Neuron (in vitro differentiated cells): ENCODE results near the gene RSPO4.

ENCODE experiments used
- H2AFZ ChIP-seq: one replicate; pipeline ENCODE4 v1.6.1; 2013; ENCODE audit warnings: low read depth, mild to moderate bottlenecking, inconsistent platforms, low read length, moderate library complexity
- H3K27me3 ChIP-seq: one replicate; pipeline ENCODE4 v1.6.1; 2013; ENCODE audit warnings: low read length; ENCODE audit not compliant: insufficient read depth
- H3K36me3 ChIP-seq: one replicate; pipeline ENCODE4 v1.6.1; 2013; ENCODE audit warnings: low read length; ENCODE audit not compliant: insufficient read depth
- H3K4me1 ChIP-seq: one replicate; pipeline ENCODE4 v1.6.1; 2013; ENCODE audit warnings: low read length; ENCODE audit not compliant: insufficient read depth
- H3K4me3 ChIP-seq: 2 replicates; pipeline ENCODE4 v1.5.1; 2013; ENCODE audit warnings: mild to moderate bottlenecking, low read length, moderate library complexity
- H3K9me3 ChIP-seq: one replicate; pipeline ENCODE4 v1.6.1; 2013; ENCODE audit warnings: low read length

Gene RSPO4

DNA sequence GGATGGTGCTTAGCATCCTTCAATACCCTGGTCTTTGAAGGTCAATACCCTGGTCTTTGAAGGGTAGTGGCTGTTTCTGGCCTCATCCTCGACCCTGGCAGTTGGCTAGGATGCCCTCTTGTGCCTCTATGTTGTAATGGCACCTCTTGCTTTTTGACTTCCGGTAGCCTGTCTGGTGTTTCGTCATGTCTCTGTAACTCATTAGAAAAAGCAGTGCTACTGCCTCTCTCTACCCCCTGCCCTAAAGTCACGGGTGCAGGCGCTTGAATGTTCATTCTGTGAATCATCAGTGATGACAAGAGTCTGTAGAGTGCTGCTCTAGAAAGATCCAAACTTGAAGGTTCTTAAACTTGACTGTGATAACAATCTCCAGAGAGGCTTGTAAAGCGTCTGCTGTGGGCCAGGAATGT, 28.3 kb downstream of the RSPO4 start:
- H2AFZ ChIP-seq: no peak overlapping the region
- no peaks in the 10 kb centered on the region for H3K9me3 ChIP-seq
- no peak overlapping the region for H3K4me3 ChIP-seq
- H3K27me3 ChIP-seq: peaks cover 6% of the 10 kb centered on the region
- H3K4me1 ChIP-seq: no peaks in the 10 kb centered on the region
- no peaks in the 10 kb centered on the region for H3K36me3 ChIP-seq

DNA sequence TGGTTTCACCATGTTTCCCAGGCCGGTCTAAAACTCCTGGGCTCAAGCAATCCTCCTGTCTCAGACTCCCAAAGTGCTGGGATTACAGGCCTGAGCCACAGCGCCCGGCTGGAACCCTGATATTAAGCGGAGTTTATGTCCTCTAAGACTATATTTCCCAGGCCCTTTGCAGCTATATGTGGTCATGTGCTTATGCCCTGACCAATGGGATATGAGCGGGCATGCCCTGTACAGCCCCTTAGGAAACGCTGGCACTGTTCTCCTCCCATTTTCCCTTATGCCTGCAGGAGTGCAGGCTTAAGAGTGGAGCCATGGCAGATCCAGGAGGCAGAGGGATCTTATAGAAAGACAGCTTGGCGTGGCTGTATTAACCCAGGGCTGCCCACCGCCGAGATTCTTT, 29.9 kb downstream of the RSPO4 start:
- no peaks in the 10 kb centered on the region for H3K4me1 ChIP-seq
- no peak overlapping the region for H3K4me3 ChIP-seq
- H2AFZ ChIP-seq: no peak overlapping the region
- no peaks in the 10 kb centered on the region for H3K9me3 ChIP-seq
- H3K36me3 ChIP-seq: no peaks in the 10 kb centered on the region
- peaks cover 6% of the 10 kb centered on the region for H3K27me3 ChIP-seq

DNA sequence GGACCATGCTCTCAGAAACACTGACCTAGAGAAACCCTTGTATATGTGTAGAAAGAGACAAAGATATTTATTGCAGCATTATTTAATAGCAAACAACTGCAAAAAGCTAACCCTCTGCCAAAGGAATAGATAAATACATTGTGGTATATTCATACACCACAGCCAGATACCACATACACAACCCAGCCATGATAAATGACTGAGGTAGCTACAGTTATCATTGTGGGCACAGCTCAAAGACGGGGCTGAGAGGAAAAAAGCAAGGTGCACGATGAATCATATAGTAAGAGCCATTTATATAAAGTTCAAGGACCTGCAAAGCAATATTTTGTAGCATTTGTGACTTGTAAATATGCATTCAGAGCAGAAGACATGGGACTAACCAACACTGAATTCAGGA, 30.8 kb downstream of the RSPO4 start:
- Histone ChIP-seq H3K4me3 (no peak overlapping the region), H3K9me3 (no peaks in the 10 kb centered on the region), H3K36me3 (no peaks in the 10 kb centered on the region), H3K27me3 (peaks cover 6% of the 10 kb centered on the region), H3K4me1 (no peaks in the 10 kb centered on the region), H2AFZ (no peak overlapping the region)

DNA sequence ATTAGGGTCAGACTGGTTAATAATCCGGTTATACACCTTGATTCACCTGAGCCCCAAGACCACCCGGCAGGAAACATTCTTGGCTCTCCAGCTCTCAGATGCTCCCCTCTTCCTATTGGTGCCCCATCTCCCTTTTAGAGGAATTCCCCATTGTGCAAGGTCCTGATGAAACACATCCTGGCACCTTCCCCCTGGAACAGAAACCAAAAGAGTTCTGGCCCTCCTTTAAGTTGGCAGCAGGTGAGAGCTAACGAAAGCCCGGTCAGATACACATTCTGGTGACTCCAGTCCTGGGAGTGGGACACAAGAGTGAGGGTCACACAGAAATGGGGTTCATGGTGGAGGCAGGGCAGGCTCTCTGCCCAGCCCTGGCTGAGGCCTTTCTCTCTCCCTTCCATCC, 32.2 kb downstream of the RSPO4 start:
- no peaks in the 10 kb centered on the region for H3K9me3 ChIP-seq
- no peak overlapping the region for H2AFZ ChIP-seq
- H3K27me3 ChIP-seq: peaks cover 10% of the 10 kb centered on the region
- no peaks in the 10 kb centered on the region for H3K36me3 ChIP-seq
- no peaks in the 10 kb centered on the region for H3K4me1 ChIP-seq
- no peak overlapping the region for H3K4me3 ChIP-seq

DNA sequence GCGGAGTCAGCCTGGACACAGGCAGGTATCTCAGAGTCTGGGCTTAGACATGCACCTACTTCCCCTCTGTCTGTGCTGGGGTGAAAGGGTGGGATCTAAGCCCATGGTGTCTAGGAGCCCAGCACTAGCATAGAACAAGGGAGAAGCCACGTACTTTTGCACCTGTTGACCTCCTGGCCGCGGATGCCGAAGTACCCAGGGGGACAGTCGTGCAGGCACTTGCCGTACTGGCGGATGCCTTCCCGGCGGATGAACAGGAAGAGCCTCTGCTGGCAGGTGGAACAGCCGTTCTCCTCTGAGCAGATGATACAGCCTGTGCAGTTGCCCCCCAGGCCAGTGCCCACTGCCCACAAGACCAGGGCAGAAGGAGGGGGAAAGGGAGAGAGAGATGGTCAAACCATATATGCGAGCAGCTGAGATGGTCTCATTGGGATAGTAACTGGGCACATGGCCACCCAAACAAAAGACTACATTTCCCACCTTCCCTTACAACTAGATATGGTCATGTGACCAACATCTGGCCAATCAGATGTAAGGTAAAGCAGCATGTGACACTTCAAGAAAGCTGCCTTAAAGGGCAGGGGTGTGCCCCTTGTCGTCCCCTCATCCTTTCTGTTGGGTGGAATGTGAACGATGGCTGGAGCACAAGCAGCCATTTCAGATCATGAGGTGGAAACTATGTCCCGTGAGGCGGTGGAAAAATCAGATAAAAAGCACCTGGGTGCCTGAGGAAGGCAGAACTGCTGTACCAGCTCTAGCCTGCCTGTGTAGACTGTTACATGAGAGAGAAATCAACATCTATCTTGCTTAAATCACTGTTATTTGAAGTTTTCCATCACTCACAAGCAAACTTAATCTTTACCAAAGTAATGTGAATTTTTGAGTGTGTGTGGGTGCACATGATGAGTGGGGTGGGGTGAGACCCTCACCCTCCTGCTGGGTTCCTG, 34.0 kb downstream of the RSPO4 start:
- Histone ChIP-seq H2AFZ (no peak overlapping the region), H3K4me1 (no peaks in the 10 kb centered on the region), H3K27me3 (peaks cover 13% of the 10 kb centered on the region), H3K4me3 (no peak overlapping the region), H3K36me3 (no peaks in the 10 kb centered on the region), H3K9me3 (no peaks in the 10 kb centered on the region)

DNA sequence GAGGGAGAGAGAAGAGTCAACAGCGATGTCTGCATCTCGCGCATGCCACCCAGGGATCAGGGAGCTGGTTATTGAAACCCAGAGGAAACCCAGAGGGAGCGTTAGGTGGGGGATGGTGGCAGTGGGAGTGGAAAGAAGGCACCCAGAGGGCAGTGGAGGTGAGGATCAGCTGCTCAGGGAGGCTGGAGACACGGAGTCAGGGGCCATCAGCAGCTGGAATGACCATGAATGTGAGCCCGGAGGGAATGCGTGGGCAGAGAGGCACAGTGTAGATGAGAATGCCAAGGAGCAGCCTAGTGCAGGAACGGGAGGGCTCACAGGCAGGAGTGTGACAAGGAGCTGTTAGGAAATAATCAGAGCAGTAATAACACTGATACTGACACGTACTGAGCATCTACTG, 36.2 kb downstream of the RSPO4 start:
- Histone ChIP-seq H2AFZ (no peak overlapping the region), H3K27me3 (peaks cover 13% of the 10 kb centered on the region), H3K4me3 (no peak overlapping the region)

DNA sequence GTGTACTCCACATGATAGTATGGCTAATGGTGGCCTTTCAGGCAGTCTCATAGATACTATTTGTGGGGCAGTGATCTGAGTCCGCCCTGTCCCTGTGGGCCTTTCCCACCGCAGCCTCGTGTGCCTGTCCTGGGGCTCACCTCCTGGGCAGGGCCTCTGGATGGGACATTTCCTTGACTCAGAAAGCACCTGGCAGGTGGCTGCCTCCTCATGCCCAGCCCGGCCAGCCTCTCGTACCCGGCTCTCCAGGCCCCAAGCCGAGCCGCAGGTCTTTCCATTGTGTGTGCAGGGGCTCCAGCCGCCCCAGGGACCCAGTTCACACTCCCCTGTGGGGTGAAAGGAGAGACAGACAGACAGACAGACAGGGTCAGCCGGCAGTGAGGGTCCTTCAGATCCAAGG, 38.3 kb downstream of the RSPO4 start:
- Histone ChIP-seq H3K27me3 (peaks cover 20% of the 10 kb centered on the region), H3K9me3 (no peaks in the 10 kb centered on the region), H3K4me3 (no peak overlapping the region), H2AFZ (no peak overlapping the region), H3K4me1 (no peaks in the 10 kb centered on the region), H3K36me3 (no peaks in the 10 kb centered on the region)

More for the DNA sequence above, 36.2 kb downstream of the RSPO4 start:
- Histone ChIP-seq H3K36me3 (no peaks in the 10 kb centered on the region), H3K9me3 (no peaks in the 10 kb centered on the region), H3K4me1 (no peaks in the 10 kb centered on the region)

DNA sequence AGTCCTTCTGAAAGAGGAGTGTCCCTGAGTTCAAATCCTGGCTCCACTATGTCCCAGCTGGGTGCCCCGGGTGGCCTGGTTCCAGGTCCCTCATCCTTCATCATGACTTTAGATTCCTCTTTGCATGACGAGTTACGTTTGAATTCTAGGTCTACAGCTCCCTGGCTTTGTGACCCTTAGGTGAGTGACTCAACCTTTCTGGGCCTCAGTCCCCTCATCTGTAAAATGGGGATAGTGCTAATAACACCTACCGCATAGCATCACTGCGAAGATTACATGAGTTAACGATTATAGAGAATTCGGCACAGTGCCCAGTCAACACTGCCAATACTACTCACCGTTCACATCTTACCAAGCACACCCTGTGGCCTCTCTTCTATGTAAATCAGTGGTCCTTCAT, 39.4 kb downstream of the RSPO4 start:
- no peaks in the 10 kb centered on the region for H3K9me3 ChIP-seq
- H3K4me1 ChIP-seq: no peaks in the 10 kb centered on the region
- H3K27me3 ChIP-seq: peaks cover 23% of the 10 kb centered on the region
- H2AFZ ChIP-seq: no peak overlapping the region
- H3K4me3 ChIP-seq: no peak overlapping the region
- no peaks in the 10 kb centered on the region for H3K36me3 ChIP-seq

DNA sequence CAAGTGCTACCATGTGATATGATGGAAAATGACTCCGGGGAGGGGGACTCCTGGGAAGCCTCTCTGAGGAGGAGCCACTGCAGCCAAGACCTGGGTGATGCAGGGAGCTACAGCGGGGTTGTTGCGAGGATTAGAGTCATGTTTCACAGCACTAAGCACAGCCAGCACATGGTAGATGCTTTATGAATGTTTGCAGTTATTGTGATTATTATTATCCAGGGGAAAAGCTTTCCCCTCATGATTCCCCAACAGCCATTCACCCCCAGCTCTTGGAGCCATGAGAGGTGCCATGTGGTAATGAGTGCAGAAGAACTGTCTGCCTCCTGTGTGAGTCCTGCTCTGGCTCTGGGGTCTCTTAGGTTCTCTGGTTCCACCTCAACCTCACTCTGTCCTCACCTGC, 39.9 kb downstream of the RSPO4 start:
- H3K4me3 ChIP-seq: no peak overlapping the region
- H3K36me3 ChIP-seq: no peaks in the 10 kb centered on the region
- H2AFZ ChIP-seq: no peak overlapping the region
- H3K4me1 ChIP-seq: no peaks in the 10 kb centered on the region
- peaks cover 23% of the 10 kb centered on the region for H3K27me3 ChIP-seq
- no peaks in the 10 kb centered on the region for H3K9me3 ChIP-seq

DNA sequence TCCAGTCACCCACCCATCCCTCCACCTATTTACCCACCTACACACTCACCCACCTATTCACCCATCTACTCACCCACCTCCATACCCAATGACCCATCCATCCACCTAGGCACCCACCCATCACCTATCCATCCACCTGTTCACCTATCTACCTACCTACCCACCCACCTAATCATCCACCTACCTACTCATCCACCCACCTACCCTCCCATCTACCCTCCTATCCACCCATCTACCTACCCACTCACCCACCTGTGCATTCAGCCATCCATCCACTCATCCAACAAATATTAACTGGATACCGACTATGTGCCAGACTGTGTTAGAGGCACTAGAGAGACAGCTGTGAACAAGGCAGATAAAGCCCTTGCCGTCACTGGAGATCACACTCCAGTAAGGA, 40.3 kb downstream of the RSPO4 start:
- Histone ChIP-seq H3K4me1 (no peaks in the 10 kb centered on the region), H3K27me3 (peaks cover 23% of the 10 kb centered on the region), H3K9me3 (no peaks in the 10 kb centered on the region), H3K36me3 (no peaks in the 10 kb centered on the region), H3K4me3 (no peak overlapping the region), H2AFZ (no peak overlapping the region)

DNA sequence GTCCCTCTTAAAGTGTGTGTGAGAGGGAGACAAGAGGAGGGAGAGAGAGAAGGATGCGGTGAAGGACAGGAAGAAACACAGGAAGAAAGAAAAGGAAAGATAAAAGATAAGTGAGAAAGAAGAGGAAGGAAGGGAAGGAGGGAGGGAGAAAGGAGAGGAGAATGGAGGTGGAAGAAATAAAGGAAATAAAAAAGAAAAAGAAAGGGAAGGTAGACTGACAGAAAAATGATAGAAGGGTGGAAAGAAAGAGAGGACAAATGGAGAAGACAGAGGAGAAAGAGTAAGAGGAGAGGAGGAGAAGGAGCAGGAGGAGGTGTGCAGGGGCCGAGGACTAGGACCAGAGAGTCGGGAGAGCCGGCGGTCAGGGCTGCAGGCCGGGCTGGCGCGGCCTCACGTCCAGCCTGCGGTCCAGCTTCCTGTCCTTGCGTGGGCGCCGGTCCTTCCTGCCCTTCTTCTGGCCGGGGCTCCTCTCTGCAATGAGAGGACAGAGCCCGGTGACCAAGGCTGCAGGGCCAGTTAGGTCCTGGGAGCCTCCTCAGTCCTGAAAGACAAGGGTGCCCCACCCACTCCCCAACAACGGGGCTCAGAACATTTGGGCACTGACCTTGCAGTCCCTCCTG, 42.0 kb downstream of the RSPO4 start:
- H2AFZ ChIP-seq: no peak overlapping the region
- H3K27me3 ChIP-seq: peaks cover 20% of the 10 kb centered on the region
- no peaks in the 10 kb centered on the region for H3K4me1 ChIP-seq
- H3K4me3 ChIP-seq: no peak overlapping the region
- no peaks in the 10 kb centered on the region for H3K9me3 ChIP-seq
- H3K36me3 ChIP-seq: no peaks in the 10 kb centered on the region

DNA sequence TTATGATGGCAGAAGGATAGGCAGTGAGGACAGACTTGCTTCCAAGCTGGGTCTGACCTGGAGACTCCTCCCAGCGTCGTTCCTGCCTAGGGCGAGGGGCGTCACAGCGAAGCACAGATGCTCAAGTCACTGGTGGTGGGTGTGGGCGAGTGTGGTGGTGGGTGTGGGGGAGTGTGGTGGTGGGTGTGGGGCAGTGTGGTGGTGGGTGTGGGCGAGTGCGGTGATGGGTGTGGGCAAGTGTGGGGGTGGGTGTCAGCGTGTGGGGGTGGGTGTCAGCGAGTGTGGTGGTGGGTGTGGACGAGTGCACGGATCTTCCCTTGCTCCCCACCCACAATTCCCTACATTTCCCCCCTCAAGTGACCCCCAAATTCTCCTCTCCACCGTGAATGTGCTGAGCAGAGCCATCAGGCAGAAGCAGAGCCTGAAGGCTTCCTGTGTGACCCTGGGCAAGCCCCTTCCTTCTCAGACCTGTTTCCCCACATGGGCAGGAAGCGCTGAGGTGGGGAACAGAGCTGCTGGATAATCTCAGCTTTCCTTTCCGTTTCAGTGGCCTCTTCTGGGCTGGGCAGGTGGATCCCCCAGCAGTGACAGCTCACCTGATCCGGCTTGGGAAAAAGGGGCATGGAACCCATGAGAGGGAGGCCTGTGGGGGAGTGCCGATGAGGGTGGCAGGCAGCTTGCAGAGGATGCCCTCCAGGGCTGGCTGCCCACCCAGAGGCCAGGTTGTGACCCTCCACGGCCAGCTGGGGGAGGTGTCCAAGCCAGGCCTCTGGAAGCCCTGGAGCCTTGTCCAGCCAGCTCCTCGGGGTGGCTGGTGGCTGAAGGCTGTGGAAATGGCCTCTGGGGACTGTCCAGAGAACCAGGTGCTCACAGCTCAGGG, 42.9 kb downstream of the RSPO4 start:
- Histone ChIP-seq H3K9me3 (no peaks in the 10 kb centered on the region), H3K36me3 (no peaks in the 10 kb centered on the region), H3K4me3 (no peak overlapping the region), H3K4me1 (no peaks in the 10 kb centered on the region), H2AFZ (no peak overlapping the region), H3K27me3 (peaks cover 17% of the 10 kb centered on the region)

DNA sequence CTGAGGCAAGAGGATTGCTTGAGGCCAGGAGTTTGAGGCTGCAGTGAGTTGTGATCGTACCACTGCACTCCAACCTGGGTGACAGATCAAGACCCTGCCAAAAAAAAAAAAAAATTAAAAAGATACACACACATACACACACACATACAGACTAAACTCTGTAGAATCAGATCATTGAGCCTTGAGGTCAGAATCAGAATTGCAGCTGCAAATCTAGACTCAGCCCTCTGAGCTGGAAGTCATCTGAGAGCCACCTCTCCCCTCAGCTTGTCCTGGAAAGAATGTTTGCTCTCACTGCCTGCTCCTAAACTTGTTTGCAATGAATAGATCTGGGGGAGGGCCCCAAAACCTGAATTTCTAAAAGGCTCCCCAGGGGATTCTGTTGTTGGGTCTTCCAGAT, 44.6 kb downstream of the RSPO4 start:
- H3K4me1 ChIP-seq: no peaks in the 10 kb centered on the region
- H3K36me3 ChIP-seq: no peaks in the 10 kb centered on the region
- H3K9me3 ChIP-seq: no peaks in the 10 kb centered on the region
- peaks cover 16% of the 10 kb centered on the region for H3K27me3 ChIP-seq
- no peak overlapping the region for H3K4me3 ChIP-seq
- no peak overlapping the region for H2AFZ ChIP-seq
